BLaER1 treated with 17β-estradiol and CSF1 and Interleukin-3, amounts not matched to agents 10 nM and 100 nM (cell line): ENCODE measurements around the gene UROC1.

Experiments
- H3K27ac ChIP-seq, 11 experiments: shearing (Covaris generic); formaldehyde crosslinking; 2 replicates each; pipeline ENCODE4 v1.8.1; 2022
- H3K27me3 ChIP-seq, 11 experiments: shearing (Covaris generic); formaldehyde crosslinking; 2 replicates each; pipeline ENCODE4 v1.8.1; 2022
- H3K36me3 ChIP-seq, 11 experiments: shearing (Covaris generic); formaldehyde crosslinking; 2 replicates each; pipeline ENCODE4 v1.8.1; 2022
- H3K4me1 ChIP-seq, 10 experiments: shearing (Covaris generic); formaldehyde crosslinking; 2 replicates each; pipeline ENCODE4 v1.8.1; 2022
- H3K4me2 ChIP-seq, 11 experiments: shearing (Covaris generic); formaldehyde crosslinking; 2 replicates each; pipeline ENCODE4 v1.8.1; 2022
- H3K4me3 ChIP-seq, 10 experiments: shearing (Covaris generic); formaldehyde crosslinking; 2 replicates each; pipeline ENCODE4 v1.8.1; 2022
- H3K9ac ChIP-seq, 11 experiments: shearing (Covaris generic); formaldehyde crosslinking; 2 replicates each; pipeline ENCODE4 v1.8.1; 2022
- H3K9me3 ChIP-seq, 11 experiments: shearing (Covaris generic); formaldehyde crosslinking; replicated peaks in 1 of 11; 2 replicates each; pipeline ENCODE4 v1.8.1; 2022
- H4K20me1 ChIP-seq, 11 experiments: shearing (Covaris generic); formaldehyde crosslinking; 2 replicates each; pipeline ENCODE4 v1.8.1; 2022
- Cebpa-rat ChIP-seq, 11 experiments: shearing (Covaris generic); IDR thresholded peaks; 2 replicates each; pipeline ENCODE4 v1.8.1; 2022

The UROC1 gene

DNA sequence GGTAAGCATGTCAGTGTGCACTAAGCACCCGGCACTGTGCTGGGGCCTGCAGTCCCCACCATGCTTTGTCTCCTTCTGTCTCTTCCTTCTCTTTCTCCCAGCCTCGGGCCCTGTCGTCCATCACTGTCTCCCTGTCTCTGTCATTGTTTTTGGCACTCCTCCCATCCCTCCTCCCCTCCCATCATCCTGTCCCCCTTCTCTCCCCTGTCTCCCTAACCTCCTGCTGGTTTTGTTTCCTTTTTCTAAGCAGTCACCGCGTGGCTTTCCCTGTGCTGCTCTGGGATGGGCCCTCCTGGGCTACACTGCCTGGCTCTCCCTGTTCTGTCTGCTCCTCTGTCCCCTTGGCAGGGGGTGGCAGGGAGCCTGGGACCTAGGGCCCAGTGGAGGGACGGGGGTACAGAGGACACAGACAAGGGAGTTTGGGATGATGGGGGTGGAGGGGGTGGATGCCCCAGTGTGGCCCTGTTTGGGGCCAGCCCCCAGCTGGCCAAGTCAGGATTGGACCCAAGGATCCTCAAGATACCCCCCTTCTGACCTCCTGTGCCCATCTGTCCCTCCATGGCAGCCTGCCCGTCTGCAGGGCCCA lies 12.1 kb upstream of the UROC1 start:
- H3K27ac ChIP-seq, result peak overlapping the region; percentile 74 to 96 (median 86)
- H3K4me3 ChIP-seq, result peak overlapping the region in 6 of 10 experiments; percentile 12 to 53 (median 28); a peak in 6 of 20 replicates
- H3K27me3 ChIP-seq, result peaks cover 4 to 18% (median 13%) of the 10 kb centered on the region in 11 experiments
- peaks cover 0 to 14% (median 0%) of the 10 kb centered on the region in 11 experiments; a peak in 1 of 22 replicates for H3K9me3 ChIP-seq
- TF ChIP-seq Cebpa-rat (IDR thresholded peaks at IDR 0.05), result no peak
- H3K36me3 ChIP-seq, result no peaks in the 10 kb centered on the region
- peak overlapping the region; percentile 85 to 99 (median 93) for H3K4me2 ChIP-seq
- peaks cover 0 to 7% (median 0%) of the 10 kb centered on the region in 11 experiments; a peak in 4 of 22 replicates for H4K20me1 ChIP-seq
- H3K4me1 ChIP-seq, result peaks cover 48 to 94% (median 68%) of the 10 kb centered on the region in 10 experiments
- peak overlapping the region; percentile 67 to 83 (median 73) for H3K9ac ChIP-seq

- peaks cover 0 to 14% (median 0%) of the 10 kb centered on the region in 11 experiments; a peak in 1 of 22 replicates for H3K9me3 ChIP-seq
- H3K9ac ChIP-seq, result peak overlapping the region in 10 of 11 experiments; percentile 67 to 83 (median 74); a peak in 15 of 22 replicates
- H3K4me3 ChIP-seq, result peak overlapping the region in 2 of 10 experiments; percentile 24 to 53; a peak in 4 of 20 replicates
- H3K27ac ChIP-seq, result peak overlapping the region; percentile 74 to 96 (median 86); a peak in 20 of 22 replicates
- H3K36me3 ChIP-seq, result no peaks in the 10 kb centered on the region
- TF ChIP-seq Cebpa-rat (IDR thresholded peaks at IDR 0.05), result 0 out of 22 replicates have a peak, but pooled peaks of 2 of the 11 experiments have one; percentile 33 to 44
- peaks cover 48 to 95% (median 71%) of the 10 kb centered on the region in 10 experiments for H3K4me1 ChIP-seq
- peaks cover 0 to 7% (median 0%) of the 10 kb centered on the region in 11 experiments; a peak in 5 of 22 replicates for H4K20me1 ChIP-seq
- H3K4me2 ChIP-seq, result peak overlapping the region; percentile 85 to 99 (median 93)
- peaks cover 11 to 26% (median 20%) of the 10 kb centered on the region in 11 experiments for H3K27me3 ChIP-seq
These were observed 11.4 kb upstream of the UROC1 start for GRCh38 chr3:126528800-126529541.

GRCh38 chr3:126528419-126528799 lies 10.8 kb upstream of the UROC1 start:
- peaks cover 0 to 13% (median 0%) of the 10 kb centered on the region in 11 experiments; a peak in 5 of 22 replicates for H4K20me1 ChIP-seq
- H3K27me3 ChIP-seq, result peaks cover 17 to 31% (median 26%) of the 10 kb centered on the region in 11 experiments
- H3K9me3 ChIP-seq, result peaks cover 0 to 14% (median 0%) of the 10 kb centered on the region in 11 experiments; a peak in 1 of 22 replicates
- no peaks in the 10 kb centered on the region for H3K36me3 ChIP-seq
- H3K9ac ChIP-seq, result peak overlapping the region in 4 of 11 experiments; percentile 74 to 83 (median 77); a peak in 4 of 22 replicates
- no peak for TF ChIP-seq Cebpa-rat (IDR thresholded peaks at IDR 0.05)
- peaks cover 48 to 93% (median 70%) of the 10 kb centered on the region in 10 experiments for H3K4me1 ChIP-seq
- H3K4me3 ChIP-seq, result no peak overlapping the region
- peak overlapping the region in 7 of 11 experiments; percentile 83 to 96 (median 88); a peak in 15 of 22 replicates for H3K27ac ChIP-seq
- peak overlapping the region; percentile 85 to 99 (median 93) for H3K4me2 ChIP-seq

DNA sequence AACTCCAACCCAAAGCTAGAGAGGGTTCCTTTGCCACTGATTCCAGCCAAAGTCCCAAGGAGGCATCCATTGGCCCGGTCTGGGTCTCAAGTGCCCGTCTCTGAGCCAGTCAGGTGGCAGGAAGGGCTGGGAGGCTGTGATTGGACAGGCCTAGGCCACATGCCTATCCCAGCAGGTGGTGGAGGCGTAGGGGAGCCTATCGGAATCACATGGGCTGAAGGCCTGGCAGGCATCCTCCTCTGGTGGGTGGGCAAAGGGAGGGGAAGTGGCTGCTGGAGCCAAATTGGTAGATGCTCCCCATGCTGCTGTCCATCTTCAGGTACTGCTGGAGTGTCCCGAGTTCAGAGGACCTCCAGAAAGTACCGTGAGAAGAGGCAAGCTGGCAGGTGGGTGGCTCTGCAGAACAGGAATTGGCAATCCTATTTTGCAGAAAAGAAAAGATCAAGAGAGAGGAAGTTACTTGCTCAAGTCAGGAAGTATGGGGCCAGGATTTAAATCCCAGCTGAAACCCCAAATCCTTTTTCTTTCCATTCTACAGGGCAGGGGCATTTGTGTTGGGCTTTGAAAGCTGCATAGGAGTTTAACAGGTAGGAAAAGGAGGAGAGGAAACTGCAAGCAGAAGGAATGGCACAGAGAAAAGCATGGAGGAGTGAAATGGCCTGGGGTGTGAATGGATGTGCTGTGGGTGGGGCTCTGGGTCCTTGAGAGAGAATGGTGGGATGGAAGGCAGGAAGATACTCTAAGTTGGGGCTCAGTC lies 10.1 kb upstream of the UROC1 start:
- H3K9ac ChIP-seq, result no peak overlapping the region
- H3K9me3 ChIP-seq, result peaks cover 0 to 14% (median 0%) of the 10 kb centered on the region in 11 experiments; a peak in 1 of 22 replicates
- H3K4me2 ChIP-seq, result peak overlapping the region; percentile 85 to 99 (median 93)
- H3K4me1 ChIP-seq, result peaks cover 48 to 85% (median 68%) of the 10 kb centered on the region in 10 experiments
- peak overlapping the region in 5 of 11 experiments; percentile 88 to 96 (median 89); a peak in 4 of 22 replicates for H3K27ac ChIP-seq
- no peak for TF ChIP-seq Cebpa-rat (IDR thresholded peaks at IDR 0.05)
- no peak overlapping the region; a peak in 1 of 20 replicates for H3K4me3 ChIP-seq
- H3K27me3 ChIP-seq, result peaks cover 24 to 39% (median 33%) of the 10 kb centered on the region in 11 experiments
- H3K36me3 ChIP-seq, result no peaks in the 10 kb centered on the region
- H4K20me1 ChIP-seq, result peaks cover 0 to 15% (median 0%) of the 10 kb centered on the region in 11 experiments; a peak in 5 of 22 replicates

GRCh38 chr3:126527006-126527405 lies 9.4 kb upstream of the UROC1 start:
- H4K20me1 ChIP-seq, result peaks cover 0 to 15% (median 0%) of the 10 kb centered on the region in 11 experiments; a peak in 5 of 22 replicates
- peaks cover 26 to 42% (median 37%) of the 10 kb centered on the region in 11 experiments for H3K27me3 ChIP-seq
- H3K9ac ChIP-seq, result no peak overlapping the region
- no peaks in the 10 kb centered on the region for H3K36me3 ChIP-seq
- no peak overlapping the region for H3K4me3 ChIP-seq
- no peak for TF ChIP-seq Cebpa-rat (IDR thresholded peaks at IDR 0.05)
- H3K27ac ChIP-seq, result no peak overlapping the region
- peaks cover 48 to 82% (median 68%) of the 10 kb centered on the region in 10 experiments for H3K4me1 ChIP-seq
- H3K9me3 ChIP-seq, result peaks cover 0 to 14% (median 0%) of the 10 kb centered on the region in 11 experiments; a peak in 1 of 22 replicates
- peak overlapping the region in 10 of 11 experiments; percentile 85 to 99 (median 94); a peak in 19 of 22 replicates for H3K4me2 ChIP-seq

DNA sequence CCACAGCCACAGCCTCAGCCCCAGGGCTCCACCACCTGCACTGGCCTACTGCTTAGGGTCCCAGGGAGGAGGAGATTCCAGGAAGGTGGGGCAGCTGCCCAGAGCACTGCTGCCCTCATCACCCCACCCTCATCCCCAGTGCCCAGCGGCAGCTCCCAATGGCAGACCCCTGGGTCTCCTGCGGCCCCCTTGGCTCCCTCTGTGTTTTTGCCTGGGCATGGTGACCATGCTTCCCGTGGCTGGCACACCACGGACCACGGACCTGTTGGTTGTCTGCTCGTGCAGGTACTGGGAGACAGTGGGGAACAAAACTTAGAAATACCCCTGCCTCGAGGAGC lies 9.1 kb upstream of the UROC1 start:
- Histone ChIP-seq H3K9ac (no peak overlapping the region), H3K4me2 (peak overlapping the region in 9 of 11 experiments; percentile 14 to 99 (median 90); a peak in 13 of 22 replicates), H3K4me1 (peaks cover 48 to 78% (median 67%) of the 10 kb centered on the region in 10 experiments), H4K20me1 (peaks cover 0 to 15% (median 0%) of the 10 kb centered on the region in 11 experiments; a peak in 5 of 22 replicates), H3K4me3 (no peak overlapping the region), H3K27ac (peak overlapping the region in 1 of 11 experiments; percentile 24; a peak in 1 of 22 replicates), H3K36me3 (no peaks in the 10 kb centered on the region), H3K9me3 (peaks cover 0 to 14% (median 0%) of the 10 kb centered on the region in 11 experiments; a peak in 1 of 22 replicates), H3K27me3 (peaks cover 26 to 42% (median 37%) of the 10 kb centered on the region in 11 experiments)
- no peak for TF ChIP-seq Cebpa-rat (IDR thresholded peaks at IDR 0.05)

- Histone ChIP-seq H3K27ac (peak overlapping the region in 1 of 11 experiments; percentile 24; a peak in 1 of 22 replicates), H3K9me3 (peaks cover 0 to 14% (median 0%) of the 10 kb centered on the region in 11 experiments; a peak in 1 of 22 replicates), H3K4me3 (no peak overlapping the region), H3K4me2 (peak overlapping the region; percentile 14 to 99 (median 30); a peak in 13 of 22 replicates), H3K4me1 (peaks cover 45 to 73% (median 64%) of the 10 kb centered on the region in 10 experiments), H3K36me3 (no peaks in the 10 kb centered on the region), H3K9ac (no peak overlapping the region), H4K20me1 (peaks cover 0 to 15% (median 0%) of the 10 kb centered on the region in 11 experiments; a peak in 5 of 22 replicates), H3K27me3 (peaks cover 26 to 42% (median 37%) of the 10 kb centered on the region in 11 experiments)
- TF ChIP-seq Cebpa-rat (IDR thresholded peaks at IDR 0.05), result no peak
These were observed 8.5 kb upstream of the UROC1 start for GRCh38 chr3:126525853-126526667.
